Calu3 (cell line): ENCODE results near the gene RXRG. TPM values are rescaled to one million over a fixed set of nuclear protein-coding genes. Genes with fewer than 3 reads are reported as not detected.

Experiments used
- BruUV-seq: library from RNA; stranded (reverse); fragments of 400-500 nt; replicated peaks from 2 replicates; lab custom pipeline; 2021; lab: Mats Ljungman, UMichigan
- CTCF ChIA-PET: fragments of 300-600 bp; sonication (Branson Sonifier 250); formaldehyde crosslinking; loops from one replicate; lab custom pipeline; 2022; ENCODE audit warnings: antibody characterized with exemption; lab: Charles Lee
- DNase-seq: peaks from one replicate; pipeline ENCODE4 v3.0.0; 2022
- H3K27ac Mint-ChIP-seq: one replicate; pipeline ENCODE4 v1.8.0; 2022; ENCODE audit warnings: mixed read lengths; ENCODE audit not compliant: unreplicated experiment
- H3K27me3 Mint-ChIP-seq: one replicate; pipeline ENCODE4 v1.8.0; 2022; ENCODE audit warnings: mixed read lengths; ENCODE audit not compliant: unreplicated experiment
- H3K36me3 Mint-ChIP-seq: one replicate; pipeline ENCODE4 v1.8.0; 2022; ENCODE audit warnings: mild to moderate bottlenecking, moderate library complexity, mixed read lengths; ENCODE audit not compliant: insufficient read depth, unreplicated experiment
- H3K4me1 Mint-ChIP-seq: one replicate; pipeline ENCODE4 v1.8.0; 2022; ENCODE audit warnings: mild to moderate bottlenecking, low read depth, mixed read lengths; ENCODE audit not compliant: unreplicated experiment
- H3K4me3 Mint-ChIP-seq: one replicate; pipeline ENCODE4 v1.8.0; 2022; ENCODE audit warnings: mild to moderate bottlenecking, low read depth, moderate library complexity, mixed read lengths; ENCODE audit not compliant: unreplicated experiment
- H3K9me3 Mint-ChIP-seq: one replicate; pipeline ENCODE4 v1.8.0; 2022; ENCODE audit warnings: low read depth, mixed read lengths; ENCODE audit not compliant: unreplicated experiment
- intact Hi-C: fragments of 100-400 bp; cut with micrococcal nuclease; formaldehyde crosslinking; loops from one replicate; pipeline ENCODE4 v1.10.0; 2022; ENCODE audit not compliant: unreplicated experiment
- total RNA-seq: library from RNA; stranded (reverse); gene quantifications from 2 replicates; pipeline ENCODE4 v1.2.3, GENCODE V29; 2022
- TF ChIP-seq, protein P1 (sequence below): fragments of 200-600 bp; IDR thresholded peaks from one replicate; pipeline ENCODE4 v1.8.0; 2022; ENCODE audit warnings: antibody characterized with exemption; ENCODE audit not compliant: unreplicated experiment

The RXRG gene
- total RNA-seq, 1 experiment from 2014 or later: not detected

- no peaks in the 10 kb centered on the region for H3K4me1 Mint-ChIP-seq
- H3K36me3 Mint-ChIP-seq: no peaks in the 10 kb centered on the region
- no peaks in the 10 kb centered on the region for H3K9me3 Mint-ChIP-seq
- no TSS peak for BruUV-seq
- H3K27me3 Mint-ChIP-seq: peaks cover 33% of the 10 kb centered on the region
- no peak overlapping the region for H3K4me3 Mint-ChIP-seq
- CTCF ChIA-PET: interaction anchor here (0.7 to 1.0 kb wide), 2 partner anchors 9 to 195 kb away, joined by 3 read pairs; no protein-coding TSS in a partner anchor
- intact Hi-C loops: loop anchor here (10.0 kb wide), 1 partner anchor 522 kb away; no protein-coding TSS in a partner anchor
- H3K27ac Mint-ChIP-seq: no peak overlapping the region
- DNase-seq: no peak
- TF ChIP-seq, protein P1, sequence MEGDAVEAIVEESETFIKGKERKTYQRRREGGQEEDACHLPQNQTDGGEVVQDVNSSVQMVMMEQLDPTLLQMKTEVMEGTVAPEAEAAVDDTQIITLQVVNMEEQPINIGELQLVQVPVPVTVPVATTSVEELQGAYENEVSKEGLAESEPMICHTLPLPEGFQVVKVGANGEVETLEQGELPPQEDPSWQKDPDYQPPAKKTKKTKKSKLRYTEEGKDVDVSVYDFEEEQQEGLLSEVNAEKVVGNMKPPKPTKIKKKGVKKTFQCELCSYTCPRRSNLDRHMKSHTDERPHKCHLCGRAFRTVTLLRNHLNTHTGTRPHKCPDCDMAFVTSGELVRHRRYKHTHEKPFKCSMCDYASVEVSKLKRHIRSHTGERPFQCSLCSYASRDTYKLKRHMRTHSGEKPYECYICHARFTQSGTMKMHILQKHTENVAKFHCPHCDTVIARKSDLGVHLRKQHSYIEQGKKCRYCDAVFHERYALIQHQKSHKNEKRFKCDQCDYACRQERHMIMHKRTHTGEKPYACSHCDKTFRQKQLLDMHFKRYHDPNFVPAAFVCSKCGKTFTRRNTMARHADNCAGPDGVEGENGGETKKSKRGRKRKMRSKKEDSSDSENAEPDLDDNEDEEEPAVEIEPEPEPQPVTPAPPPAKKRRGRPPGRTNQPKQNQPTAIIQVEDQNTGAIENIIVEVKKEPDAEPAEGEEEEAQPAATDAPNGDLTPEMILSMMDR: no peak
Measured at GRCh38 chr1:165402517-165403111, 42.3 kb downstream of the RXRG start.

GRCh38 chr1:165397944-165398343, 47.0 kb downstream of the RXRG start:
- DNase-seq: peak; percentile 33
- TF ChIP-seq, protein P1: no peak
- intact Hi-C loops: no loop called here
- Mint-ChIP-seq H3K27me3 (peaks cover 77% of the 10 kb centered on the region), H3K27ac (no peak overlapping the region), H3K9me3 (no peaks in the 10 kb centered on the region), H3K36me3 (no peaks in the 10 kb centered on the region), H3K4me1 (peaks cover 5% of the 10 kb centered on the region), H3K4me3 (no peak overlapping the region)
- CTCF ChIA-PET: interaction anchor here (1.4 kb wide), 1 partner anchor 13 kb away, joined by 4 read pairs; no protein-coding TSS in a partner anchor
- no TSS peak for BruUV-seq

DNA sequence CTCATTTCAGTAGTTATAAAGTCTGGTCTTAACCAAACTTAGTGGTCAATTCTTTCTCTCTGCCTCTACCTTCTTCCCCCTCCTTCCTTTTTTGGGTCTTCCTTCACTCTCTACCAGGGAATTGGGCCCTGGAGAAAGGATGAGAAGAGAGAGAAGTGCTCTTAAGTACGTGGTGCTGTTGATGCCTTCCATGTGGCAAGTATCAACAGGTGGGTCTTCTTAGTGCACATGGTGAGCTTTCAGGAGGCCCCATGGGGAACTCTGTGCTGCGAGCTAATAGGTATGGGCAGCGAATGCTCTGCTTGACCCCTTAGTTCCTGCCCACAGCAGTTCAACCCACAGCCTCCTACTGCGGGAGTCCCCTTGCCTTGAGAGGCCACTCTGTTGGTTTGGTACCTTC, 49.0 kb downstream of the RXRG start:
- no peak for DNase-seq
- H3K27me3 Mint-ChIP-seq: peaks cover 94% of the 10 kb centered on the region
- H3K27ac Mint-ChIP-seq: no peak overlapping the region
- CTCF ChIA-PET: no interaction called here
- TF ChIP-seq, protein P1: no peak
- H3K4me1 Mint-ChIP-seq: peaks cover 7% of the 10 kb centered on the region
- intact Hi-C loops: no loop called here
- no TSS peak for BruUV-seq
- no peaks in the 10 kb centered on the region for H3K36me3 Mint-ChIP-seq
- H3K9me3 Mint-ChIP-seq: no peaks in the 10 kb centered on the region
- H3K4me3 Mint-ChIP-seq: no peak overlapping the region

- Mint-ChIP-seq H3K27ac (no peak overlapping the region), H3K27me3 (peaks cover 94% of the 10 kb centered on the region), H3K4me1 (peaks cover 7% of the 10 kb centered on the region), H3K4me3 (no peak overlapping the region), H3K9me3 (no peaks in the 10 kb centered on the region), H3K36me3 (no peaks in the 10 kb centered on the region)
- intact Hi-C loops: no loop called here
- CTCF ChIA-PET: no interaction called here
- no TSS peak for BruUV-seq
- TF ChIP-seq, protein P1: no peak
- DNase-seq: no peak
Measured at GRCh38 chr1:165395478-165395877, 49.4 kb downstream of the RXRG start.
